Nucleus accumbens (tissue), 56 donors: ENCODE measurements around the gene CFDP1.

Source experiments
- DNase-seq, 56 donors: peaks; one replicate each; lab custom pipeline; 2025; lab: John Stamatoyannopoulos, UW

Gene CFDP1

DNA sequence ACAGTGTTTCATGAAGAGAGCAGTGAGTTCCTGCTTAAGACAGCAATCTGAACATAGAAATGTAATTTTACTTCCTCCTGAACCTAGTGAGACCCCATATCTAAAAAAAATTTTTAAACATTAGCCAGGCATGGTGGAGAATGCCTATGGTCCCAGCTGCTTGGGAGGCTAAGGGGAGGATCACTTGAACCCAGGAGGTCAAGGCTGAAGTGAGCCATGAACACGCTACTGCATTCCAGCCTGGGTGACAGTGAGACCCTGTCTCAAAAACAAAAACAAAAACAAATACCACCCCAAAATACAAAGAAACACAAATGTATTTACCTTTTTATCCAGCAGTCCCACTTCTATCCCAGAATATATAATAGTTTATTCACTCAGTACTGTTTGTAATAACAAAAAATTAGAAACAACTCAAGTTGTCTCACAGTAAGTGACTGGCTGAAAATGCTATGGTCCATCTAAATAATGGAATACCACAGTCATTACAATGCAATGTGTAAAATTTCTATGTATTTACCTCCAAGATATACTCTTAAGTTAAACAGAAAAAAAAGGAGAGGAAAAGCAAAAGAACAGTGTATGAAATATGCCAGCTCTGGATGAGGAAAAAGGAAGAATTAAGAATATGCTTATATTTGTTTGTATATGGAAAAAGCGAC is 16.3 kb downstream of the CFDP1 start:
- no peak for DNase-seq

DNA sequence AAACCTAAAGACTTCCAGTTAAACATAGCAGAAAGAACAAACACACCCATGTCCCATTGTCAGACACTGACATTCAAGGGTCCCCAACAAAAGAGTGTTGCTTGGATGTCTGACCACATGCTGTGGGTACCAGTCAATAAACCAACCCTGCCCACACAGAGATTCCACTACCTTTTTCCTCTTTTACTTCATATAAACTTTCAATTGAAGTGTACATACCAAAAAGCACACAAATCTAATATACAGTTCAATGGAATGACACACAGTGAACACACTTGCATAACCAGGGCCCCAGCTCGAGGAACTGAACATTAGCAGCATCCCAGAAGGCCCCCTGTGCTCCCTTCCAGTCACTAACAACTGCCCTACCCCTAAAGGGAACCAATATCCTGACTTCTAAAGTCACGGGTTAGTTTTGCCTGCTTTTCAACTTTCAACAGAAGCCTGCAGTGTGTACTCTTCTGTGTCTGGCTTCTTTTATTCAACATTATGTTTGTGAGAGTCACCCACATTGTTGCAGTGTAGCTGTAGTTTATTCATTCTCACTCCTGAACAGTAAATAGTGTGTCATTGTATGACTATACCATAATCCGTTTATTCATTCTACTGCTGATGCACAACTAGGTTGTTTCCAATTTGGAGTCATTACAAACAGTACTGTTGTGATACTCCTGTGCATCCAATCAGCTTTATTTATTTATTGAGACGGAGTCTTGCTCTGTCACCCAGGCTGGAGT is 18.0 kb downstream of the CFDP1 start:
- DNase-seq = no peak

DNA sequence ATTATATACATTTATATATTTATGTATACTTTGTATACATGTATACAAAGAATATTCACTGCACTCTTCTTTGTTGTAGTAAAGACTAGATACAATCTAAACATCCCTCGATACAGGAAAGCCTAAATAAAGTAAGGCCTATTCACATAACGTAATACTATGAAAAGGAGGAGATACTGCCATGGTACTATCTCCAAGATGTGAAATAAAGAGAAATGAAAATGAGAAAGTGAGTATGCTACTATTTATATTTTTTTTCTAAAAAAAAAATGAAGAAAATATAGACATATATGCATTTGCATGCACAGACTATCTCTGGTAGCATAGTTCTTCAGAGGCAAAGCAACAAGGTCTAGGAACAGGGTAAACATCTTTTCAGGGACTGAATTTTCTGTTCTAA is 19.4 kb downstream of the CFDP1 start:
- DNase-seq = no peak

DNA sequence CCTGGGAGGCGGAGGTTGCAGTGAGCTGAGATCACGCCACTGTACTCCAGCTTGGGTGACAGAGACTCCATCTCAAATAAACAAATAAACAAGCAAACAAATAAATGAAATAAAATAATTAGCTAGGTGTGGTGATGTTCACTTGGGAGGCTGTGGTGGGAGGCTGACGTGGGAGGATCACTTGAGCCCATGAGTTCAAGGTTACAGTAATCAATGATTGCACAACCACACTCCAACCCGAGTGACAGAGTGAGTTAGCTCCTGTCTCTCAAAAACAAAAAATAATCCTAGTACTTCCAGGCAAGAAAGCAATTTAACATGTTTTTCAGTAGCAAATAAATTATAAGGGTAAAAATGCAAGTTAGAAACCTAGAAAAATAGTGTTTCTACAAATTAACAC is 26.4 kb downstream of the CFDP1 start:
- no peak for DNase-seq

DNA sequence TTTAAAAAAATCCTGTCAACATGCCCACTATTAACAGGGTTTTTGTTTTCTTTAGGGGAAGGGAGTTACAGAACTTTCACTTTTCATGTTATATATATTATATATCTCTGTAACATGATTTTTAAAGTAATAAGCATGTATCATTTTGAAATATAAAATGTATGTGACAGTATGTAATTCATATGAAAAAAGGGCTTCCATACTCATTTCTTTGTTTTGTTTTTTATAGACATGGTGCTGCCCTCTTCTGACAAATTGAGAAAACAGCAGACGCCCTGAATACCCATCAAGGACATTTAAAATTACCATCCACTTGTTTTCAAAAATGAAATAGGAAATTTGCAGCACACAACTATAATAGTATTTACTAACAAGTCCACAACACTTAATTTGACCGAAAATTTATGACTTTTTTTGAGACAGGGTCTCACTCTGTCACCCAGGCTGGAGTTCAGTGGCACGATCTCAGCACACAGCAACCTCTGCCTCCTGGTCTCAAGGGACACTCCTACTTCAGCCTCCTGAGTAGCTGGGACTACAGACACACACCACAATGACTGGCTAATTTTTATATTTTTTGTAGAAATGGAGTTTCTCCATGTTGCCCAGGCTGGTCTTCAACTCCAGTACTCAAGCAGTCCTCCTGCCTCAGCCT is 30.4 kb downstream of the CFDP1 start:
- no peak for DNase-seq

DNA sequence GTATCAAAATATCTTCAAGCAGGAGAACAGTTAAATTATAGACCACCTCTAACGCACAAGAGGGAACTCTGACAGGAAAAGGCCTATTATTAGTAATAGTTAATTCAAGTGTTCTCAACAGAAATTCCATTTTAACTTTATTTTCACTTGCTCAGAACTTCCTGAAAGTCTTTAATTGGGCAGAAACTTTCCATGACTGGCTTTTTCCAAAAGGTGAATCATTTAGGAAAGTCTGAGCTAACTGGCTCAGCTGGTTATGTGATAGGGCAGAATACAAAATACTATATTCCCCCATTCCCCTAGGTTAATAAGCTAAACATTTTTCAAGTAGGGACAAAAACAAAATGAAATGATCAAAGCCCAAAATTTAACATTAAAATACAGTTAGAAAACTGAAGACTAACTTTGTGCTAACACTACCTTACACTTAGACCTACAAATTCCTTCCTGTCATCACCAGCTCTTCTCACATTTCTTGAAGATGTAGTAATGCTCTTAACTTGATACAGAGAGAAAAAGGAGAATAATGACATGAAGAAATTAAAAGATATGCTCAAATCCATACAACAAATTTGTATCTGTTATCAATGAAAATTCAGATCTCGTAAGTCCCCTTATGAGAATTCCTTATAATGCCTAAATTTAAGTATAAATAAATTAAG is 31.0 kb downstream of the CFDP1 start:
- no peak for DNase-seq

DNA sequence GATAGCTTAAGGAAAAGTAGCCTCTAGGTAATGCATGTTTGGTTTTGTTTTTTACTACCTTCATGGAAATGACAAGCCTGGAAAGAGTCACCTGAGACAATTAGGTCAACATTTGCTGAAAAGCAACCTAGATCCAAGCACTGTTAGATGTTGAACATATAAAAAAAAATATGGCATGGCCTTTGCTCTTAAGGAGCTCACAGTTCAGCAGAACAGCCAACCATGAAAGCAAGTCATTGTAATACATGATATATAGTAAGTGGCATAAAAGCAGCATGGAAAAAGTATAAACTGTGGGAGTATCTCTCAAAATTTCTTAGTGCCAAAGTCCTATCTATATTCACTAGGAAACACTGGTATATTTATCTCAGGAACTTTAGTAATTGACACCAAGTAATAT is 31.6 kb downstream of the CFDP1 start:
- DNase-seq = no peak

DNA sequence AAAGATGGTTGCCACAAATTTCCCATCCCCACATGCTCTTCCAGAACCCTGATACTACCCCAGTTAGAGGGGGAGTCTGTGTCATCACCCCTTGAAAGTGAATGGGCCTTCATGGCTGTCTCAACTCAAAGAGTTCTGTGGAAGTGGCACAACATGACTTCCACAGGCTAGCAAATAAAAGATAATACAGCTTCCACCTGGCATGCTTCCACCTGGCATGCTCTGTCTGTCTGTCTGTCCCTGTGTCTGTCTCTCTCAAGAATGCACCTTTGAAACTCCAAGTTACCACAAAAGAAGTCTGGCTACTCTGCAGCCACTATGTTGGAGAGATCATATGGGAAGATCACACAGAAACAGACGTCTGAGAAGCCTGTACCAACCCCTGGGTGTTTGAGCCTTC is 35.0 kb downstream of the CFDP1 start:
- DNase-seq = no peak

DNA sequence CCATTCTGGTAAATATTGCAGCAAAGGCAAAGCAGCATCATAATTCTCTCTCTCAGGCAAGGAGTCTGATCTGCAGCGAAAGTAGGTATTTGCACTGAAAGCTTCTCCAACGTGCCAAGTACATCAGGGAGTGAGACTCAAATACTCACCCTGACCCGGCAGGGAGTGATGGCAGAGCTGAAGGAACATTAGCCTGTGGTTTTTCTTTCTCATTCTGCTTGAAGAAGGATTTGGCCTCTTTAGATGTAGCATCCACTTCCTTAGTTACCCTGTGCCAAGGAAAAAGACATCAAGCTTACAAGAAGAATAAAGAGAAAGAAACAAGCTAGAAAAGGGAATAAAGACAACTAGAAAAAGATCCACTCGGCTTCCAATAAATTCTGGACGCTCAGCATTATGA is 38.4 kb downstream of the CFDP1 start:
- DNase-seq = no peak

DNA sequence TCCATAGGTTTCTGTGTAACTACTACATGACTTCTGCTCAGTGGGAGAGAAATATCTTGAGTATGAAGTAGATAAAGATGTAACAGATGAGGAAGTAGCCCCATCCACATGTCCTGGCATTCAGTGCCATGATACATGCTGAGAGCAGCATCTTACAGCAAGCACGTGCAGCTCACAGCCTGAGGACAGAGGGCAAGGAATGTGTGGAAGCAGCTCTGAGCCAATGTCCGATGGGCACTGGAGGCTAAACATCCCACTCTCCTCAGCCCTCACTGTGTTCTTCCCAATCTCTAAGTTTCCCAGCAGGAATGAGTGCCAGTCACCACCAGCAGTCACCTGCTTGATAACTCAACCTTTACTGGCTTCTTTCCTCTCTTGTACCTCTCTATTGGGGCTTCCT is 40.4 kb downstream of the CFDP1 start:
- DNase-seq = no peak

DNA sequence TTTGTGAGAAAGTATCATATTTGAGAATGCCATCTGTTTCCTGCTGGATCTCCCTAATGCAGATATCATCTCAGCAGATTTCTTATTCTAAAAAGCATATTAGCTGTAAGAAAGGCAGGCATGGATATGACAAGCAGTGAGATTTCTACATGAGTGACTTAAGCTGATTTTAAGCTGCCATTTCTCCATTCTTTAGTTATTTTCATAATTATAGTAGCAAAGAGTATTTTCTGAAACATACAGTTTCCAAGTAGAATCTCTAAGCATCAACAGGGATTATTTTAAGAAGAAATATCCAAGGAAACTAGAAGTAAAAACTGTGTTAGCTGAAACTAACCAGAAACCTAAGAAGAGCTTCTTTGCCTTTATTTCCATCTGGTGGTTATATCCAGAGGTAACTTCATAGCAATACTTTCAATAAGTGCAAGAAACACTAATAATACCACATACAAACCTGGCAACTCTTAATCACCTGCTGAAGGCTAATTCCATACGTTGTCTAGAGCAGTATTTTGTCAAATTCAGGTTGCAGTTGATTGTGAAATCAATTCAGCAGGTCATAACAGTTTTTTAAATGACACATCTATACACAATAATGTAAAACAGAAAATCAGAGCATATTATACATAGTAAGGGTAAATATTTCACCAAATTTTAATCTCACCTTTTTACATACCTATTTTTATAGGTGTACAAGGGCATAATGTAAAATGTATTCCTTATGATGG is 42.2 kb downstream of the CFDP1 start:
- DNase-seq = no peak

DNA sequence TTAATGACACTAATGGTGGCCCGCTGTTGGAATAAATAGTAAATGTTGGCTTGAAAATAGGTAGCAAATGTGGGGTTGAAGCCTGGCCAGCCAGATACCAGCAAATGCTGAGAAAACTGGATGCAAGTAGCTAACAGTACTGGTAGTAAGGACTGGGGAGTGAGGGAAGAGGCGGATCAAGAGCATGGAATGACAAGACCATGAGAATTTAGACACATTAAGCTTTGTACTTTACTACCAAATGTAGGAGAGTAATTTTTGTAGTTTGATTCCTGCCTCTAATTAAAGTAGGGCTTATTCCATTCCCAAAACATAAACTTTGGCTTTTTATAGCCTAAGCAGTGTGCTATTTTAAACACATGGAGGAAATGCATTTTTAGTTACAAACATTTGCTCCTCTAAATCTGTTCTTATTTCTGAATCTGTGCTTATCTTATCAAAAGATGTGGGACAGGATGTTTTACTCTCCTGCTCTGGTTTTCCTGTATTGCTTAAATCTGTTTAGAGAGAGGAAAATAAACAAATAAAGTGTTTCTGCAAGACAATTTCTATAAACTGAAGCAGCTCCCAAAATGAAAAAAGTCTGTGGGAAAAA is 44.1 kb downstream of the CFDP1 start:
- DNase-seq = no peak

DNA sequence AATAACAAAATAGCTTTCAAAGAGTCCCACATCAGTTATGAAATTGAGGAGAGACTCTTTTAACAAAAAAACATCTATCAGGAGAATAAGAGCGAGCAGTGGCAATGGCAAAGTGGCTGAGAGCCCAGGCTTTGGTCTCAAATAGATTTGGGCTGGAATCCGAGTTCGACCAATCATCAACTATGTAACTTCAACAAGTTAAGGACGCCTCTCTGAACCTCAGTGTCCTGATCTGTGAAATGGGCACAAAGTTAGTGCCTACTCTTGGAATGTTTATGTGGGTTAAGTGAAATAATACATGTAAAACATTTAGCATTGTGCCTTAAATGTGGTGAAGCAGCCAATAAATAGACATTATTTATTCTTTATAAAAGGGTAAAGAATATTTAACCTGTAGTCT is 45.4 kb downstream of the CFDP1 start:
- no peak for DNase-seq

DNA sequence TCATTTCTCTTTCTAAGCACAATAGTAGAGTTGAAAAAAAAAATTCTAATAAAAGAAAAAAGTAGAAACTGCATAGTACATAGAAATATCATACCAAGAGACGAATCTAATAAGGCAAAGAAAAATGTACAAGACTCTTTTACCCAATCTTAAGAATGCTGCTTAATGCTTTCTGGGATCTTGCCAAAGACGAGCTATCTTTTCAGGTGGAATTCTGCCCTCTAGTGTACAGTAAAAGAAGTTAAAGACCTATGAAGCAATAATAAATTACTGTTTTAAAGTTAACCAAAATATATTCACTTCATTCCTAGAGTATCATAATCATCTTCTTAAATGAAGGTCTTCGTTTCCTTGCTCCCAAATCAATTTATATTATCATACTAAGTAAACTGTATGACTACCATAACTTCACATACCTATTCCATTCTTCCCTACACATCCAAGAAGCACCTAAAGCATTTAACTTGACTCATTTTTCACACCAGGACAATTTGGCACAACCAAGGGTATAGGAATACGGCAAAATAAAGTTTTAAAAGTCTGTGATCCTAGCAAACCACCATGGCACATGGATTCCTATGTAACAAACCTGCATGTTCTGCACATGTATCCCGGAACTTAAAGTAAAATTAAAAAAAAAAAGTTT is 47.7 kb downstream of the CFDP1 start:
- DNase-seq = peak in 1 of 56 donors; percentile 5

DNA sequence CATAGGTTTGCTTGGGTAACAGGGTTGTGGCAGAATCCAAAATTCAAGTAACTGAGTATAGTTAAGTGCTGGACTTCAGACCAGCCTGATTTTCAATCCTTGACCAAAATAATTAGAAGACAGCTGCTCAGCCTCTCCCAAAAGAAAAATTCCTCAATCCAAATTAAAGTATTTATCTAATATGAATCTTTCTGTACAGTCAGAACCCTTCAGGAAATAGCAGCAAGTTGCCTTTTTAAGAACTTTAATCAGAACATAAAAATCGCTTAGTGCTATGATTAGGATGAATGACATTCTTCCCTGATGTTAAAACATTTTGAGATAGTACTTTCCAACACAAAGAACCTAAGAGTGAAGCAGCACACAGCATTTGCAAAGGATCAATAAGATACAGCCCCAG is 50.2 kb downstream of the CFDP1 start:
- DNase-seq = no peak

DNA sequence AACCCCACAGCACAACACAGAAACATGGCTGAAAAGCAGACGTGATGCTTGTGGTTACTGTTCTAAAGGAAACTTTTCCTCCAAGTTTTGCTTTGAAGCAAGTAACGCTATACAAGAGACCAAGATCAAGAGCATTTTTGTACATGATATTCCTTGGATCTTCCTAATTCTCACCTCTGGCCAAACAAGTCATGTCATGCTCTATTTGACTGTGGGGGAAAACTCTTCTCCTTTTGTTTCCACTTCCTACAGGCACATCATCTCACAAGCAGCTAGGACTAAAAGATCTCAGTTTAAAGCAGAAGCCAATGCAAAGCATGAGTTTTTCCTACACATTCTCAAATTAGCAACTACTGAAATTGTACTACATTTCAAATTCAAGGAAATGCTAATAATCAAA is 50.7 kb downstream of the CFDP1 start:
- DNase-seq = no peak

DNA sequence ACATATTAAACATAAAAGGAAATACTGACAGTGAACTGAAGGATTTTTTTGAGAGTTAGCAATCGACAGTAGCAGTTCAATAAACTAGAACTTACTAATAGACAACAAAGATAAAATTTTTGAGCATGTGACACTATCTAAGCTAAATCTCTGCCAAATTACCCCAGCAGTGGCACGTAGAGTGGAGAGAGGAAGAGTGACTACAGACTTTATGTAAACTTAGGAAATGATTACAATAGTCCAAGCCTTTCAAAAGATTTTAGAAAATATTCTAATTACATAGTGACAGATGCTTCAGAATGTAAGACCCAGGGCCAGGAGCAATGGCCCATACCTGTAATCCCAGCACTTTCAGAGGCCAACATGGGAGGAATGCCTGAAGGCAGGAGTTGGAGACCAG is 52.4 kb downstream of the CFDP1 start:
- no peak for DNase-seq

DNA sequence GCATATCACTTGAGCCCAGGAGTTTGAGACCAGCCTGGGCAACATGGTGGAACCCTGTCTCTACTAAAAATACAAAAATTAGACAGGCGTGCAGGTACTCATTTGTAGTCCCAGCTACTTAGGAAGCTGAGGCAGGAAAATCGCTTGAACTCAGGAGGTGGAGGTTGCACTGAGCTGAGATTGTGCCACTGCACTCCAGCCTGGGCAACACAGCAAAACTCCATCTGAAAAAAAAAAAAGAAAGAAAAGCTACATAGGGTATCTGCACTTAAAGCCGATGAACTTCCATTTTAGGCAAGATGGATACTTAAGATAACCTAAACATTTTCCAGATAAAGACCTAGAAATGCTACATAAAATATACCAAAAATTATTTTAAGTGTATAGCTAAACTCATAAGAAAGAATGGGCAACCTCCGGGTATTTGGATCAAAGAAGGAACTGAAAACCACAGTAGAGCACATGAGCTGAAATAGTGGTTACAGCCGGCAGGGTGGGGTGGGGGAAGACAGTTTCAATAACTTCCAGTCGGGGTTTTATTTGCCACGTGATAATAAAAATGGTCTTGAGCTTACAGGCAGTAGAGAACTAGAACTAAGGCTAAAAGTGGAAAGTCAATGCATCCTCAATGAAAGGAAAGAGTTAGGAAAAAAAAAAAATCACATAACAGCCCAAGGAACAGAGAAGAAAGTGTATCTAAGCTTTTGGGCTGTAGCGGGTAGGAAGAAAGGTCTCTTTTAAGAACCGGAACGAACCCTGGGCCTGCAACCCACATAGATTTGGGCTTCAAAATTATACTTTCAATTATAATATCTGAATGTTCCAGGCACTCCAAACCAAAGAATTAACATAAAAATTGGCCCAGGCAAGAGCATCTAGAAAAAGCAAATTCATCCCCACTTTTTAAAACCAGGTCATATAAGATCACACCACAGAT is 53.1 kb downstream of the CFDP1 start:
- no peak for DNase-seq

DNA sequence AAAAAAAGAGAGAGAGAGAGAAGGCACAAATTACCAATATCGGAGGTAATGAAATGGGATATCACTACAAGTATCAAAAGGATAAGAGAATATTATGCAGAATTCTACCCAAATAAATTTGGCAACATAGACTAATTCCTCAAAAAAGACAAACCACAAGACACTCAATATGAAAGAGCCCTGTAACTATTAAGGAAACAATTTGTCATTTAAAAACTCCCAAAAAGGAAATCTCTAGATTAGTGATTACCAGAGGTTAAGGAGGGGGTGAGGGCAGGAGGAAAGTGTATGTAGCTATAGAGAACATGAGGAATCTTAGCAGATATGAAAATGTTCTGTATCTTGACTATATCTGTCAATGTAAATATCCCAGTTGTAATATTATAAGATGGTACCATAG is 54.0 kb downstream of the CFDP1 start:
- no peak for DNase-seq
